22Rv1 (cell line): Measurements from ENCODE around the gene GPC5.

ENCODE experiments used
- CTCF ChIP-seq: fragments of 450-650 bp; IDR thresholded peaks from 2 replicates; pipeline ENCODE4 v1.5.1; 2017; ENCODE audit warnings: mild to moderate bottlenecking
- ZFX ChIP-seq: fragments of 450-650 bp; IDR thresholded peaks from 2 replicates; pipeline ENCODE4 v1.6.1; 2017; ENCODE audit warnings: antibody characterized with exemption, borderline replicate concordance

- TF ChIP-seq CTCF, result no peak
- TF ChIP-seq ZFX, result no peak
These were observed 254.2 kb downstream of the GPC5 start for GRCh38 chr13:91652404-91653301.
